BJ (cell line): ENCODE measurements around the gene CLRN1. TPM values are rescaled to one million over a fixed set of nuclear protein-coding genes. Genes with fewer than 3 reads are reported as not detected.

ENCODE experiments used
- polyA plus RNA-seq: library from polyadenylated mRNA; depleted of rRNA; stranded (reverse); fragments of >200 nt; gene quantifications from 2 replicates; pipeline ENCODE4 v1.2.3, GENCODE V29; 2011; rRNA removed

The CLRN1 gene
- polyA plus RNA-seq, 1 experiment, result not detected

Other genes starting within 250 kb of the CLRN1 start
- 34.2 and 39.3 TPM in 2 replicates for gene SIAH2, start 209.6 kb downstream of the CLRN1 start, polyA plus RNA-seq
- not detected in 2 replicates for gene MINDY4B, start 67.3 kb downstream of the CLRN1 start, polyA plus RNA-seq
- 0.06 and 0.28 TPM in 2 replicates for gene MED12L, start 112.9 kb upstream of the CLRN1 start, polyA plus RNA-seq
- gene GPR171, start 230.5 kb upstream of the CLRN1 start, polyA plus RNA-seq, result not detected in 2 replicates